ENCODE results near the gene ALDH1L1. TPM values are rescaled to one million over a fixed set of nuclear protein-coding genes. Genes with fewer than 3 reads are reported as not detected.
A peak's percentile ranks its signal among the peaks of the same experiment; 100 is the strongest.

ALDH1L1 gene
- total and polyA plus RNA-seq, 2 of the 13 experiments (the other 11 are each of a cell fraction or from before 2014, with no cell fraction given) = 11.2 to 28.7 TPM

- peak; percentile 46 for TF ChIP-seq XRCC5 (optimal IDR thresholded peaks at IDR 0.05; ENCODE audit: low read length)
- peak; percentile 86 for TF ChIP-seq ZNF770 (CRISPR knock-in tag; IDR thresholded peaks at IDR 0.05)
- TF ChIP-seq, protein P1, sequence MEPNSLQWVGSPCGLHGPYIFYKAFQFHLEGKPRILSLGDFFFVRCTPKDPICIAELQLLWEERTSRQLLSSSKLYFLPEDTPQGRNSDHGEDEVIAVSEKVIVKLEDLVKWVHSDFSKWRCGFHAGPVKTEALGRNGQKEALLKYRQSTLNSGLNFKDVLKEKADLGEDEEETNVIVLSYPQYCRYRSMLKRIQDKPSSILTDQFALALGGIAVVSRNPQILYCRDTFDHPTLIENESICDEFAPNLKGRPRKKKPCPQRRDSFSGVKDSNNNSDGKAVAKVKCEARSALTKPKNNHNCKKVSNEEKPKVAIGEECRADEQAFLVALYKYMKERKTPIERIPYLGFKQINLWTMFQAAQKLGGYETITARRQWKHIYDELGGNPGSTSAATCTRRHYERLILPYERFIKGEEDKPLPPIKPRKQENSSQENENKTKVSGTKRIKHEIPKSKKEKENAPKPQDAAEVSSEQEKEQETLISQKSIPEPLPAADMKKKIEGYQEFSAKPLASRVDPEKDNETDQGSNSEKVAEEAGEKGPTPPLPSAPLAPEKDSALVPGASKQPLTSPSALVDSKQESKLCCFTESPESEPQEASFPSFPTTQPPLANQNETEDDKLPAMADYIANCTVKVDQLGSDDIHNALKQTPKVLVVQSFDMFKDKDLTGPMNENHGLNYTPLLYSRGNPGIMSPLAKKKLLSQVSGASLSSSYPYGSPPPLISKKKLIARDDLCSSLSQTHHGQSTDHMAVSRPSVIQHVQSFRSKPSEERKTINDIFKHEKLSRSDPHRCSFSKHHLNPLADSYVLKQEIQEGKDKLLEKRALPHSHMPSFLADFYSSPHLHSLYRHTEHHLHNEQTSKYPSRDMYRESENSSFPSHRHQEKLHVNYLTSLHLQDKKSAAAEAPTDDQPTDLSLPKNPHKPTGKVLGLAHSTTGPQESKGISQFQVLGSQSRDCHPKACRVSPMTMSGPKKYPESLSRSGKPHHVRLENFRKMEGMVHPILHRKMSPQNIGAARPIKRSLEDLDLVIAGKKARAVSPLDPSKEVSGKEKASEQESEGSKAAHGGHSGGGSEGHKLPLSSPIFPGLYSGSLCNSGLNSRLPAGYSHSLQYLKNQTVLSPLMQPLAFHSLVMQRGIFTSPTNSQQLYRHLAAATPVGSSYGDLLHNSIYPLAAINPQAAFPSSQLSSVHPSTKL (CRISPR knock-in tag; IDR thresholded peaks at IDR 0.05) = 0 out of 2 replicates have a peak, but pooled peaks have one; percentile 12
- TF ChIP-seq ZNF674 (CRISPR knock-in tag; IDR thresholded peaks at IDR 0.05; ENCODE audit: low read depth) = no peak
- no peak for TF ChIP-seq ZNF839 (CRISPR knock-in tag; IDR thresholded peaks at IDR 0.05; ENCODE audit: borderline replicate concordance)
- no peak; the same call in 1 of the 2 replicates for TF ChIP-seq ZNF772 (CRISPR knock-in tag; IDR thresholded peaks at IDR 0.05)
- TF ChIP-seq DPF2 (CRISPR knock-in tag; IDR thresholded peaks at IDR 0.05; ENCODE audit: borderline replicate concordance, low read depth) = no peak
- TF ChIP-seq MAFK (conservative IDR thresholded peaks at IDR 0.05 in 1 of 2, IDR thresholded peaks at IDR 0.05 in 1 of 2; ENCODE audit: low read length in 2 of 2) = no peak
- TF ChIP-seq GATAD1 (CRISPR knock-in tag; IDR thresholded peaks at IDR 0.05) = no peak
- no peak for TF ChIP-seq SNRNP70 (IDR thresholded peaks at IDR 0.05; ENCODE audit: low read depth, low read length)
- TF ChIP-seq, protein P2, sequence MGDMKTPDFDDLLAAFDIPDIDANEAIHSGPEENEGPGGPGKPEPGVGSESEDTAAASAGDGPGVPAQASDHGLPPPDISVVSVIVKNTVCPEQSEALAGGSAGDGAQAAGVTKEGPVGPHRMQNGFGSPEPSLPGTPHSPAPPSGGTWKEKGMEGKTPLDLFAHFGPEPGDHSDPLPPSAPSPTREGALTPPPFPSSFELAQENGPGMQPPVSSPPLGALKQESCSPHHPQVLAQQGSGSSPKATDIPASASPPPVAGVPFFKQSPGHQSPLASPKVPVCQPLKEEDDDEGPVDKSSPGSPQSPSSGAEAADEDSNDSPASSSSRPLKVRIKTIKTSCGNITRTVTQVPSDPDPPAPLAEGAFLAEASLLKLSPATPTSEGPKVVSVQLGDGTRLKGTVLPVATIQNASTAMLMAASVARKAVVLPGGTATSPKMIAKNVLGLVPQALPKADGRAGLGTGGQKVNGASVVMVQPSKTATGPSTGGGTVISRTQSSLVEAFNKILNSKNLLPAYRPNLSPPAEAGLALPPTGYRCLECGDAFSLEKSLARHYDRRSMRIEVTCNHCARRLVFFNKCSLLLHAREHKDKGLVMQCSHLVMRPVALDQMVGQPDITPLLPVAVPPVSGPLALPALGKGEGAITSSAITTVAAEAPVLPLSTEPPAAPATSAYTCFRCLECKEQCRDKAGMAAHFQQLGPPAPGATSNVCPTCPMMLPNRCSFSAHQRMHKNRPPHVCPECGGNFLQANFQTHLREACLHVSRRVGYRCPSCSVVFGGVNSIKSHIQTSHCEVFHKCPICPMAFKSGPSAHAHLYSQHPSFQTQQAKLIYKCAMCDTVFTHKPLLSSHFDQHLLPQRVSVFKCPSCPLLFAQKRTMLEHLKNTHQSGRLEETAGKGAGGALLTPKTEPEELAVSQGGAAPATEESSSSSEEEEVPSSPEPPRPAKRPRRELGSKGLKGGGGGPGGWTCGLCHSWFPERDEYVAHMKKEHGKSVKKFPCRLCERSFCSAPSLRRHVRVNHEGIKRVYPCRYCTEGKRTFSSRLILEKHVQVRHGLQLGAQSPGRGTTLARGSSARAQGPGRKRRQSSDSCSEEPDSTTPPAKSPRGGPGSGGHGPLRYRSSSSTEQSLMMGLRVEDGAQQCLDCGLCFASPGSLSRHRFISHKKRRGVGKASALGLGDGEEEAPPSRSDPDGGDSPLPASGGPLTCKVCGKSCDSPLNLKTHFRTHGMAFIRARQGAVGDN (CRISPR knock-in tag; IDR thresholded peaks at IDR 0.05) = peak; percentile 65
- no peak for TF ChIP-seq TERF1 (CRISPR knock-in tag; IDR thresholded peaks at IDR 0.05)
- TF ChIP-seq, protein P3, sequence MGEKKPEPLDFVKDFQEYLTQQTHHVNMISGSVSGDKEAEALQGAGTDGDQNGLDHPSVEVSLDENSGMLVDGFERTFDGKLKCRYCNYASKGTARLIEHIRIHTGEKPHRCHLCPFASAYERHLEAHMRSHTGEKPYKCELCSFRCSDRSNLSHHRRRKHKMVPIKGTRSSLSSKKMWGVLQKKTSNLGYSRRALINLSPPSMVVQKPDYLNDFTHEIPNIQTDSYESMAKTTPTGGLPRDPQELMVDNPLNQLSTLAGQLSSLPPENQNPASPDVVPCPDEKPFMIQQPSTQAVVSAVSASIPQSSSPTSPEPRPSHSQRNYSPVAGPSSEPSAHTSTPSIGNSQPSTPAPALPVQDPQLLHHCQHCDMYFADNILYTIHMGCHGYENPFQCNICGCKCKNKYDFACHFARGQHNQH (CRISPR knock-in tag; IDR thresholded peaks at IDR 0.05) = no peak
These were observed 32.4 kb upstream of the ALDH1L1 start (continued) for GRCh38 chr3:126212620-126213378.

All from HepG2 (cell line).